ENCODE data around the gene C1QTNF5. TPM values are rescaled to one million over a fixed set of nuclear protein-coding genes. Genes with fewer than 3 reads are reported as not detected.
A peak's percentile ranks its signal among the peaks of the same experiment; 100 is the strongest.

C1QTNF5 gene
- total RNA-seq, 1 experiment from 2014 or later, result not detected

DNA sequence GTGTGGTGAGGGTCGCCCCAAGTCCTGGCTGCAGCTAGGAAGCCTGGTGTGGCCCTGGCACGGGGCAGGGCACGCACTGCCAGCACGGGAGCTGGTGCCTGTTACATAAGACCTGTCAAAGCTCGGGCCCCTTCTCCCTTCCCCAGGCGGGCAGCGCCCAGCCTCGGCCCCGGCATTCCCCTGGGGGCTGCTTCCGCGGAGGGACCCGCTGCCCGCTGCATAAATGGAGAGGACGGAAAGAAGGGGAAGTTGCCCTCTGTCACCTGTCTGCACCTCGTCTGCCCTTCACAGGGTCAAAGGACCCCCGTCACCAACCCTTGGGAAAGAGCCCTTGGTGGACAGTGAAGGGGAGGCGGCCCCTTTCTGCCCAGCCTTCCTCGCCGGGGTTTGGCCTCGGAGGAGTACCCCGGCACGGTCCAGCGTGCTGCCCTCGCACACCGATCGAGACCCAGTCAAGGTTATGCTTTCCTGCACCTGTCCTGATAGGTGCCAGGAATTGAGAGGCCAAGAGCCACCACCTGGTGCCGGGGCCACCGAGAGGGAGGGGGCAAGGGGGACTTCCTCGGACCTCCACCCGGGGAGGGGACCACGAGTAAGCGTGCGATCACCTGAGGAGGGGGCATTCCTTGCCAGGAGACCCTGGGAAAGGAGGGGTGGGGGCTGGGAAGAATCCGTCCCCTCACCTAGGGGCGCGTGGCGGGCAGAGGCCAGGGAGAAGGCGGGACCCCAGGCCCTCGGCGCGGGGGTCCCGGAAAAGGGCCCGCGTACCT lies 22.6 kb upstream of the C1QTNF5 start:
- Histone ChIP-seq H3K4me2 (ENCODE audit: low read length) (peak overlapping the region; percentile 52), H3K9me2 (ENCODE audit: insufficient read depth) (no peaks in the 10 kb centered on the region), H3K4me3 (replicated peaks in 1 of 2; ENCODE audit: low read depth in 1 of 2, low read length in 2 of 2) (peak overlapping the region in 1 of 2 experiments; percentile 23; a peak in 2 of 4 replicates), H3K27me3 (ENCODE audit: insufficient read depth, low read length) (peaks cover 6% of the 10 kb centered on the region; the same call in 1 of the 2 replicates), H3K36me3 (ENCODE audit: control insufficient read depth in 1 of 2, insufficient read depth in 2 of 2, low read length in 2 of 2) (peaks cover 0 to 6% of the 10 kb centered on the region in 2 experiments; a peak in 1 of 4 replicates), H3K4me1 (ENCODE audit: control insufficient read depth in 1 of 2, insufficient read depth in 2 of 2, low read length in 2 of 2) (peaks cover 35 to 55% of the 10 kb centered on the region in 2 experiments), H3K27ac (ENCODE audit: low read depth, low read length) (no peak overlapping the region), H3K79me2 (ENCODE audit: insufficient read depth, low read length) (no peaks in the 10 kb centered on the region), H3K9ac (ENCODE audit: low read length) (peak overlapping the region; percentile 19; the same call in 1 of the 2 replicates), H2AFZ (ENCODE audit: low read depth, low read length, poor library complexity, severe bottlenecking) (no peak overlapping the region), H3K9me3 (ENCODE audit: control insufficient read depth in 1 of 2, insufficient read depth in 1 of 2, low read depth in 1 of 2, low read length in 2 of 2) (no peaks in the 10 kb centered on the region), H4K20me1 (ENCODE audit: insufficient read depth) (no peaks in the 10 kb centered on the region)
- no peak for DNase-seq (ENCODE audit: low read depth, low spot score)
- POLR2A ChIA-PET, result no interaction called here
- TF ChIP-seq SP1 (IDR thresholded peaks at IDR 0.05; ENCODE audit: low read depth) (no peak), EZH2 (IDR thresholded peaks at IDR 0.05) (no peak), JUND (IDR thresholded peaks at IDR 0.05) (no peak)
- TF ChIP-seq, protein P1, sequence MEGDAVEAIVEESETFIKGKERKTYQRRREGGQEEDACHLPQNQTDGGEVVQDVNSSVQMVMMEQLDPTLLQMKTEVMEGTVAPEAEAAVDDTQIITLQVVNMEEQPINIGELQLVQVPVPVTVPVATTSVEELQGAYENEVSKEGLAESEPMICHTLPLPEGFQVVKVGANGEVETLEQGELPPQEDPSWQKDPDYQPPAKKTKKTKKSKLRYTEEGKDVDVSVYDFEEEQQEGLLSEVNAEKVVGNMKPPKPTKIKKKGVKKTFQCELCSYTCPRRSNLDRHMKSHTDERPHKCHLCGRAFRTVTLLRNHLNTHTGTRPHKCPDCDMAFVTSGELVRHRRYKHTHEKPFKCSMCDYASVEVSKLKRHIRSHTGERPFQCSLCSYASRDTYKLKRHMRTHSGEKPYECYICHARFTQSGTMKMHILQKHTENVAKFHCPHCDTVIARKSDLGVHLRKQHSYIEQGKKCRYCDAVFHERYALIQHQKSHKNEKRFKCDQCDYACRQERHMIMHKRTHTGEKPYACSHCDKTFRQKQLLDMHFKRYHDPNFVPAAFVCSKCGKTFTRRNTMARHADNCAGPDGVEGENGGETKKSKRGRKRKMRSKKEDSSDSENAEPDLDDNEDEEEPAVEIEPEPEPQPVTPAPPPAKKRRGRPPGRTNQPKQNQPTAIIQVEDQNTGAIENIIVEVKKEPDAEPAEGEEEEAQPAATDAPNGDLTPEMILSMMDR (IDR thresholded peaks at IDR 0.05 in 2 of 3, conservative IDR thresholded peaks at IDR 0.05 in 1 of 3; ENCODE audit: borderline replicate concordance in 1 of 3, insufficient read depth in 1 of 3, low read depth in 2 of 3, low read length in 2 of 3), result no peak
- CTCF ChIA-PET, result interaction anchor here (2.6 to 3.7 kb wide), 2 partner anchors 11 to 25 kb away, joined by 15 to 23 read pairs; no protein-coding TSS in a partner anchor
- RAD21 ChIA-PET (ENCODE audit: low non-redundant PET in 1 of 2, low total read pairs in 2 of 2, uncharacterized antibody in 2 of 2, unreplicated experiment in 2 of 2), result no interaction called here
- ATAC-seq, result no peak
- intact Hi-C loops (cut with micrococcal nuclease), result no loop called here
- no TSS peak for BruUV-seq (replicated peaks)

DNA sequence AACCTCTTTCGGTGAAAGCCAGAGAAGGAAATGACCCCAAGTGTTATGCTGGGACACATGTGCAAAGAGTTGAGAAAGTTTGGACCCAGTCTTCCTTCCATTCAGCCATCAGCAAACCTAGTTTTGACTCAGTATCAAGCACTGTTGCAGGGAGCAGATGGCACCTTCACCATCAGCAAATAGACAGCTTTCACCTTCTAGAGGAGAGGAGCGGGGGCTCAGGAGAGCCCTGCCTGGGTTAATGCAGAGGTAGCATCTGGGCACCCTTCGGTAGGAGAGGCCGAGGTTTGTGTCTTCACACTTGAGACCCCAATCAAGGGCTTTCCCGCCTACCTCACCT lies 22.0 kb upstream of the C1QTNF5 start:
- no peak for DNase-seq (ENCODE audit: low read depth, low spot score)
- ATAC-seq, result no peak
- Histone ChIP-seq H3K27me3 (ENCODE audit: insufficient read depth, low read length) (peaks cover 6% of the 10 kb centered on the region; the same call in 1 of the 2 replicates), H3K27ac (ENCODE audit: low read depth, low read length) (no peak overlapping the region), H4K20me1 (ENCODE audit: insufficient read depth) (no peaks in the 10 kb centered on the region), H3K9me2 (ENCODE audit: insufficient read depth) (no peaks in the 10 kb centered on the region), H3K36me3 (ENCODE audit: control insufficient read depth in 1 of 2, insufficient read depth in 2 of 2, low read length in 2 of 2) (peaks cover 0 to 6% of the 10 kb centered on the region in 2 experiments; a peak in 1 of 4 replicates), H2AFZ (ENCODE audit: low read depth, low read length, poor library complexity, severe bottlenecking) (no peak overlapping the region), H3K4me3 (replicated peaks in 1 of 2; ENCODE audit: low read depth in 1 of 2, low read length in 2 of 2) (no peak overlapping the region), H3K4me2 (ENCODE audit: low read length) (no peak overlapping the region), H3K9me3 (ENCODE audit: control insufficient read depth in 1 of 2, insufficient read depth in 1 of 2, low read depth in 1 of 2, low read length in 2 of 2) (no peaks in the 10 kb centered on the region), H3K4me1 (ENCODE audit: control insufficient read depth in 1 of 2, insufficient read depth in 2 of 2, low read length in 2 of 2) (peaks cover 29 to 49% of the 10 kb centered on the region in 2 experiments), H3K9ac (ENCODE audit: low read length) (no peak overlapping the region), H3K79me2 (ENCODE audit: insufficient read depth, low read length) (no peaks in the 10 kb centered on the region)
- TF ChIP-seq POLR2A (IDR thresholded peaks at IDR 0.05; ENCODE audit: borderline replicate concordance, extremely low read depth, insufficient read depth, insufficient read length) (no peak), FOSL1 (IDR thresholded peaks at IDR 0.05; ENCODE audit: low read depth) (no peak), POLR2AphosphoS5 (IDR thresholded peaks at IDR 0.05; ENCODE audit: low read depth, low read length) (no peak), EZH2phosphoT487 (IDR thresholded peaks at IDR 0.05; ENCODE audit: borderline replicate concordance) (no peak), TCF7L2 (IDR thresholded peaks at IDR 0.05; ENCODE audit: borderline replicate concordance, extremely low read depth, insufficient read depth, insufficient read length) (no peak), JUND (IDR thresholded peaks at IDR 0.05) (no peak), ZNF274 (IDR thresholded peaks at IDR 0.05; ENCODE audit: low read depth, low read length) (no peak), EZH2 (IDR thresholded peaks at IDR 0.05) (no peak), ZFX (IDR thresholded peaks at IDR 0.05) (no peak)
- TF ChIP-seq, protein P1 (IDR thresholded peaks at IDR 0.05 in 2 of 3, conservative IDR thresholded peaks at IDR 0.05 in 1 of 3; ENCODE audit: borderline replicate concordance in 1 of 3, insufficient read depth in 1 of 3, low read depth in 2 of 3, low read length in 2 of 3), result no peak
- ChIA-PET RAD21 (ENCODE audit: low non-redundant PET in 1 of 2, low total read pairs in 2 of 2, uncharacterized antibody in 2 of 2, unreplicated experiment in 2 of 2) (no interaction called here), CTCF (interaction anchor here (2.6 to 3.7 kb wide), 2 partner anchors 11 to 25 kb away, joined by 15 to 23 read pairs; no protein-coding TSS in a partner anchor), POLR2A (no interaction called here)
- BruUV-seq (replicated peaks), result no TSS peak
- intact Hi-C loops (cut with micrococcal nuclease), result no loop called here
